ENCODE data around the gene MS4A4E.

MS4A4E gene

DNA sequence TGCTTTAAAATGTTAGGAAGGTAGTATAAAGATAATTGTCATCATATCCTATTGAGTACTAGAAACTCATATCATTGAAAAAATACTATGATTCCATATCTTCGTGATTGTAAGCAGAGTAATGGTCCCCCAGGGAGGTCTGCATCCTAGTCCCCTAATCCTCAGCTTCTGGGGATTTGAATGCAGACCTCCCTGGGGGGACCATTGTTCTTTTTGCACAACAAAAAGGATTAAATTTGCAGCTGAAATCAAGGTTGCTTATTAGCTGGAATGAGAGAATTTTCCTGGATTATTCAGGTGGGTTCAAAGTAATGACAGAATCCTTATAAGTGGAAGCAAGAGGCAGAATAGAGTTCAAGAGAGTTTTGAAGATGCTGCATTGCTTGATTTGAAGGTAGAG, 34.0 kb downstream of the MS4A4E start:
- TF ChIP-seq TCF12 (IDR thresholded peaks at IDR 0.05; ENCODE audit: low read depth) (no peak), YY1 (IDR thresholded peaks at IDR 0.05; ENCODE audit: low read depth) (no peak), TEAD4 (IDR thresholded peaks at IDR 0.05) (no peak), USF1 (IDR thresholded peaks at IDR 0.05) (no peak), TAF1 (IDR thresholded peaks at IDR 0.05; ENCODE audit: low read depth) (no peak), CEBPB (IDR thresholded peaks at IDR 0.05) (no peak)

DNA sequence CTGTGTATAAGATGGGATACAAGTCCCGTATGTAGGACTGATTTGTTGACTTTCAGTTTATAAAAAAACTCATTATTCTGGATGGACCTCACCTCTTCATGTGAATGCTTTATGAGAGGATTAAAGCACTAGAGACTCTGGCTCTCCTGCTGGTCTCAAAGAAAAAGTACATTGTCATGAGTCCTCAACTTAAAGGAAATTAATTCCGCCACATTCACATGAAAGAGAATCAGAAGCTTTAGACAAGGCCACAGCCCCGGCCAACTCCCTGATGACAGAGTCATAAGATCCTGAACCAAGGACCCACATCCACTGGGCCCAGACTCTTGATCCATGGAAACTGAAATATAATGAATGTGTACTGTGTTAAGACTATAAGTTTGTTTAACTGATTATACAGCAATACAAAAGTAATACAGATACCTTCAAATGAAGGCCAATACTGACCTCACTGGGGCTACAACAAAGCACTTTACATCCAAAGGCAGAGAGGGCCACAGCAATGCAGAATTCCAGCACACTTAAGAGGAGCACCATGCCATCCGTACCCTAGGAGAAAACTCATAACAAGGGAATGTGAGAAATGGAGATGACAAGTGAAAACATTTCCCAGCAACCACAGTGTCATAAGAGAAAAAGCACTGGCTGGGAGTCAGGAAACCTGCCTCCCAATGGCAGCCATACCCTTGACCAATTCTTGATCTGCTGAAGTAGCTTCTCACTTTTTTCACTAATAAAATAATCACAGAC, 34.6 kb downstream of the MS4A4E start:
- no peak for TF ChIP-seq ZBTB7A (IDR thresholded peaks at IDR 0.05; ENCODE audit: low read depth)
- no peak for TF ChIP-seq RAD21 (IDR thresholded peaks at IDR 0.05; ENCODE audit: low read depth)
- no peak for TF ChIP-seq FOXM1 (IDR thresholded peaks at IDR 0.05; ENCODE audit: borderline replicate concordance, low read depth)
- TF ChIP-seq EGR1 (IDR thresholded peaks at IDR 0.05): no peak
- TF ChIP-seq TCF12 (IDR thresholded peaks at IDR 0.05; ENCODE audit: low read depth): no peak
- no peak for TF ChIP-seq TAF1 (IDR thresholded peaks at IDR 0.05; ENCODE audit: low read depth)
- TF ChIP-seq, protein P1, sequence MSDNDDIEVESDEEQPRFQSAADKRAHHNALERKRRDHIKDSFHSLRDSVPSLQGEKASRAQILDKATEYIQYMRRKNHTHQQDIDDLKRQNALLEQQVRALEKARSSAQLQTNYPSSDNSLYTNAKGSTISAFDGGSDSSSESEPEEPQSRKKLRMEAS (IDR thresholded peaks at IDR 0.05): no peak
- TF ChIP-seq CEBPB (IDR thresholded peaks at IDR 0.05): no peak
- TF ChIP-seq EP300 (IDR thresholded peaks at IDR 0.05; ENCODE audit: borderline replicate concordance): no peak
- no peak for TF ChIP-seq NFIC (IDR thresholded peaks at IDR 0.05)
- no peak for TF ChIP-seq YY1 (IDR thresholded peaks at IDR 0.05; ENCODE audit: low read depth)
- no peak for TF ChIP-seq USF1 (IDR thresholded peaks at IDR 0.05)
- no peak for TF ChIP-seq CREB1 (IDR thresholded peaks at IDR 0.05; ENCODE audit: low read depth)
- TF ChIP-seq REST (IDR thresholded peaks at IDR 0.05; ENCODE audit: low read depth): no peak
- no peak for TF ChIP-seq TEAD4 (IDR thresholded peaks at IDR 0.05)

DNA sequence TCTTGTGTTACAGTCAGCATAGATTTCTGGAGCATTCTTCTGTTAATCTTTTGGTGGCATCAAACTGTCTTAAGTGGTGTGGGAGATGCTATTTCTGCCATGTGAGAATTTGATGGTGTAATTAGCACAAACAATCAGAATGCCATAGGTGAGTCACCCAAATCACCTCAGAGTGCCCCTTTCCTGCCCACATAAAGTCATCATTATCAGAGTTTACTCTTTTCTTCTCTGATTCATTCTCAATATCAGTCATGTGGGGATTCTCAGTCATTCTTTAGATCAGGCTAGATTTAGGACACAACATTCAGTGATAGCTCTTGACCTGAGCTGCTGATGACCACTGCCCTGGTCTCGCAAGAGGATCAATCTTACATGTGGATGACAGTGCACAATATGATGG, 36.3 kb downstream of the MS4A4E start:
- TF ChIP-seq CREB1 (IDR thresholded peaks at IDR 0.05; ENCODE audit: low read depth) (no peak), ZBTB7A (IDR thresholded peaks at IDR 0.05; ENCODE audit: low read depth) (no peak), TAF1 (IDR thresholded peaks at IDR 0.05; ENCODE audit: low read depth) (no peak), TEAD4 (IDR thresholded peaks at IDR 0.05) (no peak), RAD21 (IDR thresholded peaks at IDR 0.05; ENCODE audit: low read depth) (no peak), EGR1 (IDR thresholded peaks at IDR 0.05) (no peak), CEBPB (IDR thresholded peaks at IDR 0.05) (no peak), YY1 (IDR thresholded peaks at IDR 0.05; ENCODE audit: low read depth) (no peak), REST (IDR thresholded peaks at IDR 0.05; ENCODE audit: low read depth) (no peak), FOXM1 (IDR thresholded peaks at IDR 0.05; ENCODE audit: borderline replicate concordance, low read depth) (no peak), NFIC (IDR thresholded peaks at IDR 0.05) (no peak), TCF12 (IDR thresholded peaks at IDR 0.05; ENCODE audit: low read depth) (no peak), USF1 (IDR thresholded peaks at IDR 0.05) (no peak), EP300 (IDR thresholded peaks at IDR 0.05; ENCODE audit: borderline replicate concordance) (no peak)
- TF ChIP-seq, protein P1 (IDR thresholded peaks at IDR 0.05): no peak

- TF ChIP-seq CREB1 (IDR thresholded peaks at IDR 0.05; ENCODE audit: low read depth): no peak
- TF ChIP-seq TAF1 (IDR thresholded peaks at IDR 0.05; ENCODE audit: low read depth): no peak
- no peak for TF ChIP-seq TEAD4 (IDR thresholded peaks at IDR 0.05)
- TF ChIP-seq ZBTB7A (IDR thresholded peaks at IDR 0.05; ENCODE audit: low read depth): no peak
- no peak for TF ChIP-seq RAD21 (IDR thresholded peaks at IDR 0.05; ENCODE audit: low read depth)
- no peak for TF ChIP-seq CEBPB (IDR thresholded peaks at IDR 0.05)
- no peak for TF ChIP-seq EP300 (IDR thresholded peaks at IDR 0.05; ENCODE audit: borderline replicate concordance)
- TF ChIP-seq TCF12 (IDR thresholded peaks at IDR 0.05; ENCODE audit: low read depth): no peak
- no peak for TF ChIP-seq REST (IDR thresholded peaks at IDR 0.05; ENCODE audit: low read depth)
- TF ChIP-seq FOXM1 (IDR thresholded peaks at IDR 0.05; ENCODE audit: borderline replicate concordance, low read depth): no peak
- TF ChIP-seq, protein P1 (IDR thresholded peaks at IDR 0.05): no peak
- TF ChIP-seq EGR1 (IDR thresholded peaks at IDR 0.05): no peak
- no peak for TF ChIP-seq YY1 (IDR thresholded peaks at IDR 0.05; ENCODE audit: low read depth)
- no peak for TF ChIP-seq NFIC (IDR thresholded peaks at IDR 0.05)
- no peak for TF ChIP-seq USF1 (IDR thresholded peaks at IDR 0.05)
These were observed 38.0 kb downstream of the MS4A4E start for GRCh38 chr11:60204922-60205321.
